IMR-90 (cell line): ENCODE results near the gene SLC4A2. TPM values are rescaled to one million over a fixed set of nuclear protein-coding genes. Genes with fewer than 3 reads are reported as not detected.

Experiments
- ATAC-seq: fragments of 200-7000 bp; cut with Tn5 transposase; 2 replicates; pipeline ENCODE4 v1.9.1; 2020; ENCODE audit warnings: low read depth, mild to moderate bottlenecking, moderate library complexity
- BruUV-seq: library from RNA; stranded (reverse); fragments of 400-500 nt; replicated peaks from 2 replicates; lab custom pipeline; 2021; lab: Mats Ljungman, UMichigan
- CTCF ChIA-PET: fragments of 300-600 bp; formaldehyde crosslinking; extraction: SDS; loops from one replicate; lab custom pipeline; 2021; ENCODE audit warnings: antibody characterized with exemption; lab: Yijun Ruan, JAX
- POLR2A ChIA-PET: fragments of 300-600 bp; sonication (Branson Sonifier 250); formaldehyde crosslinking; loops from one replicate; lab custom pipeline; 2022; ENCODE audit warnings: antibody characterized with exemption; ENCODE audit not compliant: unreplicated experiment; lab: Charles Lee
- DNase-seq: peaks from one replicate; pipeline ENCODE4 v3.0.0; 2013
- H2AFZ ChIP-seq: replicated peaks from 2 replicates; pipeline ENCODE3; 2013; ENCODE audit warnings: low read length, mild to moderate bottlenecking; ENCODE audit not compliant: poor library complexity
- H2AK5ac ChIP-seq: 2 replicates; pipeline ENCODE4 v1.6.1; 2013; ENCODE audit warnings: low read depth, low read length, inconsistent platforms
- H2AK9ac ChIP-seq: replicated peaks from 2 replicates; pipeline ENCODE3; 2013; ENCODE audit warnings: mild to moderate bottlenecking, low read depth, low read length, moderate library complexity; ENCODE audit not compliant: poor library complexity
- H2BK120ac ChIP-seq: 2 replicates; pipeline ENCODE4 v1.6.1; 2013; ENCODE audit warnings: low read depth, low read length, inconsistent platforms
- H2BK15ac ChIP-seq: 3 replicates; pipeline ENCODE4 v1.6.1; 2013; ENCODE audit warnings: low read depth, low read length, inconsistent platforms
- H2BK20ac ChIP-seq: 2 replicates; pipeline ENCODE4 v1.6.1; 2013; ENCODE audit warnings: low read depth, mild to moderate bottlenecking, inconsistent platforms, low read length, moderate library complexity
- H2BK5ac ChIP-seq: 2 replicates; pipeline ENCODE4 v1.6.1; 2013; ENCODE audit warnings: mild to moderate bottlenecking, low read depth, low read length, inconsistent platforms; ENCODE audit not compliant: poor library complexity, severe bottlenecking
- H3K14ac ChIP-seq: replicated peaks from 2 replicates; pipeline ENCODE4 v1.6.1; 2013; ENCODE audit warnings: low read depth, low read length, inconsistent platforms
- H3K18ac ChIP-seq: 2 replicates; pipeline ENCODE4 v1.6.1; 2013; ENCODE audit warnings: low read depth, low read length, control low read depth
- H3K23ac ChIP-seq: 2 replicates; pipeline ENCODE4 v1.6.1; 2013; ENCODE audit warnings: low read depth, low read length, inconsistent platforms
- H3K27ac ChIP-seq: 2 replicates; pipeline ENCODE4 v1.5.1; 2013; ENCODE audit warnings: mild to moderate bottlenecking, control low read depth, low read length; ENCODE audit not compliant: insufficient read depth
- H3K27me3 ChIP-seq: 2 replicates; pipeline ENCODE4 v1.6.1; 2013; ENCODE audit warnings: low read length; ENCODE audit not compliant: control insufficient read depth, insufficient read depth
- H3K36me3 ChIP-seq: 2 replicates; pipeline ENCODE4 v1.6.1; 2013; ENCODE audit warnings: low read length, mixed read lengths; ENCODE audit not compliant: control insufficient read depth, insufficient read depth
- H3K4ac ChIP-seq: 2 replicates; pipeline ENCODE4 v1.6.1; 2013; ENCODE audit warnings: low read depth, low read length, inconsistent platforms
- H3K4me1 ChIP-seq: 2 replicates; pipeline ENCODE4 v1.6.1; 2013; ENCODE audit warnings: low read length, mixed read lengths; ENCODE audit not compliant: control insufficient read depth, insufficient read depth
- H3K4me2 ChIP-seq: 2 replicates; pipeline ENCODE4 v1.6.1; 2013; ENCODE audit warnings: low read depth, mild to moderate bottlenecking, control low read depth, low read length, moderate library complexity
- H3K4me3 ChIP-seq: 2 replicates; pipeline ENCODE4 v1.5.1; 2013; ENCODE audit warnings: low read depth, mild to moderate bottlenecking, control low read depth, low read length, moderate library complexity; ENCODE audit not compliant: insufficient read depth
- H3K56ac ChIP-seq: 2 replicates; pipeline ENCODE4 v1.6.1; 2013; ENCODE audit warnings: low read length, inconsistent platforms; ENCODE audit not compliant: insufficient read depth; ENCODE audit errors: extremely low read depth
- H3K79me1 ChIP-seq, 2 experiments: 2 replicates each; pipeline ENCODE4 v1.6.1; 2013; ENCODE audit warnings: low read length in 2 of 2, inconsistent platforms in 1 of 2, low read depth in 1 of 2
- H3K9ac ChIP-seq: 2 replicates; pipeline ENCODE4 v1.6.1; 2013; ENCODE audit warnings: low read depth, low read length, control low read depth
- H3K9me1 ChIP-seq: 2 replicates; pipeline ENCODE4 v1.6.1; 2013; ENCODE audit warnings: low read length, inconsistent platforms; ENCODE audit not compliant: insufficient read depth
- H3K9me3 ChIP-seq: 2 replicates; pipeline ENCODE4 v1.6.1; 2013; ENCODE audit warnings: low read length; ENCODE audit not compliant: control insufficient read depth, insufficient read depth
- H4K20me1 ChIP-seq: 2 replicates; pipeline ENCODE4 v1.6.1; 2013; ENCODE audit warnings: low read length, inconsistent platforms; ENCODE audit not compliant: insufficient read depth
- H4K5ac ChIP-seq: 2 replicates; pipeline ENCODE4 v1.6.1; 2013; ENCODE audit warnings: mild to moderate bottlenecking, low read depth, low read length, control low read depth
- H4K8ac ChIP-seq, 2 experiments: 2 replicates each; pipeline ENCODE4 v1.6.1; 2013; ENCODE audit warnings: low read depth in 2 of 2, low read length in 2 of 2, control low read depth in 1 of 2, inconsistent platforms in 1 of 2
- H4K91ac ChIP-seq: 2 replicates; pipeline ENCODE4 v1.6.1; 2013; ENCODE audit warnings: low read depth, low read length, inconsistent platforms; ENCODE audit not compliant: insufficient read depth
- BHLHE40 ChIP-seq: fragments of 150-350 bp; IDR thresholded peaks from 2 replicates; pipeline ENCODE4 v1.6.1; 2016; ENCODE audit warnings: mild to moderate bottlenecking, low read depth, low read length
- CEBPB ChIP-seq: IDR thresholded peaks from 2 replicates; pipeline ENCODE4 v1.6.1; 2012; ENCODE audit warnings: low read depth, low read length, improper control_type of control experiment
- CHD1 ChIP-seq: IDR thresholded peaks from 2 replicates; pipeline ENCODE4 v1.6.1; 2012; ENCODE audit warnings: low read depth, low read length, improper control_type of control experiment
- FOS ChIP-seq: fragments of 150-350 bp; IDR thresholded peaks from 2 replicates; pipeline ENCODE4 v1.6.1; 2016; ENCODE audit warnings: low read depth, low read length
- MAFK ChIP-seq: IDR thresholded peaks from 2 replicates; pipeline ENCODE4 v1.6.1; 2012; ENCODE audit warnings: low read depth, low read length, improper control_type of control experiment
- MAZ ChIP-seq: IDR thresholded peaks from 2 replicates; pipeline ENCODE4 v1.6.1; 2012; ENCODE audit warnings: low read depth, mild to moderate bottlenecking, low read length, improper control_type of control experiment, moderate library complexity, borderline replicate concordance
- MXI1 ChIP-seq: IDR thresholded peaks from 2 replicates; pipeline ENCODE4 v1.6.1; 2012; ENCODE audit warnings: low read depth, mild to moderate bottlenecking, low read length, moderate library complexity, borderline replicate concordance
- NFE2L2 ChIP-seq: fragments of 150-350 bp; IDR thresholded peaks from 2 replicates; pipeline ENCODE4 v1.6.1; 2016; ENCODE audit warnings: low read depth, mild to moderate bottlenecking, low read length
- POLR2A ChIP-seq: IDR thresholded peaks from 2 replicates; pipeline ENCODE4 v1.6.1; 2012; ENCODE audit warnings: mild to moderate bottlenecking, low read depth, low read length
- RAD21 ChIP-seq: IDR thresholded peaks from 2 replicates; pipeline ENCODE4 v1.6.1; 2012; ENCODE audit warnings: low read length, improper control_type of control experiment
- RFX5 ChIP-seq: IDR thresholded peaks from 2 replicates; pipeline ENCODE4 v1.8.0; 2012; ENCODE audit warnings: low read depth, mild to moderate bottlenecking, low read length, moderate library complexity
- SMC3 ChIP-seq: fragments of 150-350 bp; IDR thresholded peaks from 2 replicates; pipeline ENCODE4 v1.6.1; 2016; ENCODE audit warnings: low read depth, mild to moderate bottlenecking, antibody characterized with exemption, low read length, moderate library complexity
- USF2 ChIP-seq: fragments of 150-350 bp; IDR thresholded peaks from 2 replicates; pipeline ENCODE4 v1.6.1; 2017; ENCODE audit warnings: mild to moderate bottlenecking, antibody characterized with exemption, low read length, low read depth
- WGBS, 2 experiments: methylation state at CpG; one replicate each; pipeline versions ENCODE4 v1.1.5 to v1.1.7; 2013; ENCODE audit warnings: missing lambda C conversion rate in 2 of 2; ENCODE audit not compliant: insufficient read length in 1 of 2; ENCODE audit errors: extremely low coverage in 2 of 2; 5-methylcytosine and 5-hydroxymethylcytosine counted together
- dilution Hi-C: fragments of 300-500 bp; cut with HindIII; formaldehyde crosslinking; loops from one replicate; pipeline ENCODE4 v1.14.3; 2018; ENCODE audit warnings: low sequenced_read_pairs; ENCODE audit not compliant: unreplicated experiment
- in situ Hi-C: fragments of 300-500 bp; cut with MboI; formaldehyde crosslinking; loops from 3 replicates; pipeline ENCODE4 v1.14.3; 2019; ENCODE audit warnings: low sequenced_read_pairs, inconsistent platforms, mixed read lengths
- intact Hi-C: fragments of 100-400 bp; cut with micrococcal nuclease; formaldehyde crosslinking; loops from 2 replicates; pipeline ENCODE4 v1.10.0; 2022
- polyA plus RNA-seq, 3 experiments: library from polyadenylated mRNA; depleted of rRNA; stranded (reverse); fragments of >200 nt; gene quantifications; 2 replicates each; pipeline ENCODE4 v1.2.3, GENCODE V29; 2012; ENCODE audit warnings: low replicate concordance in 1 of 3
- total RNA-seq: library from RNA; depleted of rRNA; stranded (reverse); fragments of >200 nt; gene quantifications from 2 replicates; pipeline ENCODE4 v1.2.3, GENCODE V29; 2012
- TF ChIP-seq, protein P1 (sequence below): fragments of 150-350 bp; IDR thresholded peaks from 2 replicates; pipeline ENCODE4 v1.6.1; 2016; ENCODE audit warnings: low read depth, mild to moderate bottlenecking, low read length, moderate library complexity, borderline replicate concordance

Gene SLC4A2
- total and polyA plus RNA-seq, 2 of the 4 experiments (the other 2 are of a cell fraction) = 29.6 to 91.0 TPM

DNA sequence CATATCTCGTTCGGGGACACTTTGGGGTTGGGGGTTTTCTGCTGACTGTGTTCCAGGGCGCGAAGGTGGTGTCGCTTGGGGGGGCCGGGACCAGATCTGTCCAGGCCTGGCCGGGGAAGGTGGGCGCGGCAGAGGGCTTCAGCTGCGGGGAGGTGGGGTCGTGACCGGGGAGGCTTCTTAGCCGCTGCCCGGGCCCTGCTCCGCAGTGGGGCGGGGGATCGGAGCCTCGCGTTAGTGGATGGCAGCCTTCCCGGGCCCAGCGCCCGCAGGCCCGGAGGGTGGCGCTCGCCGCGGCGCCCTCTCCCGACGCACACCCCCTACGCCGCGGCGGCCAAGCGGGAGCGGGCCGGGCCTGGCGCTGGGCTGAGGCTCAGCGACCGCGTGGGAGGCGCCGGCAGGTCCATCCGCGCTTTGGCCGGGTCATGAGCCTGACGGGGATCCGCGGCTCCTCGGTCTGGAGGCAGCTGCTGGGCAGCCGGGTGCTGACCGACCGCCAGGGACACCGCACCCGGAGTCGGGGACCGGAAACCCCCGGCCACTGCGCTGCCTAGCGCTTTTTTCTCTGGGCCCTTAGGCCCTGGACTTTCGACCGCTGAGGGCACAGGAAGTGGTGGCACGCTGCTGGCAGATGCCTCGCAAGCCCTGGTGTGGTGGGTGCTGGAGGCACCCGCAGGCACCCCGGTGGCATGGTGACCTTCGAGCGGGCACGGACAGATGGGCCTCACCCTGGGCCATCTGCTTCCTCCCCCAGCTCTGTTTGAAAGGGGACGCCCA, 28.0 kb downstream of the SLC4A2 start:
- Histone ChIP-seq H2BK20ac (no peak overlapping the region), H3K27ac (peak overlapping the region; percentile 63), H3K56ac (peak overlapping the region; percentile 54), H3K4ac (peak overlapping the region; percentile 81), H3K4me1 (peaks cover 25% of the 10 kb centered on the region), H3K4me2 (peak overlapping the region; percentile 54), H2BK5ac (peak overlapping the region; percentile 51), H3K9me1 (peaks cover 8% of the 10 kb centered on the region), H3K18ac (no peak overlapping the region; the same call in 1 of the 2 replicates), H3K79me1 (peaks cover 10 to 50% of the 10 kb centered on the region in 2 experiments; a peak in 3 of 4 replicates), H2AK5ac (peak overlapping the region; percentile 79), H4K20me1 (peaks cover 49% of the 10 kb centered on the region), H3K23ac (peak overlapping the region; percentile 96), H2BK15ac (no peak overlapping the region; the same call in 2 of the 3 replicates), H4K5ac (no peak overlapping the region), H3K4me3 (peak overlapping the region; percentile 86), H3K36me3 (peaks cover 6% of the 10 kb centered on the region; the same call in 1 of the 2 replicates), H2BK120ac (peak overlapping the region; percentile 57), H2AK9ac (peak overlapping the region; percentile 76), H3K9ac (peak overlapping the region; percentile 80), H3K9me3 (no peaks in the 10 kb centered on the region), H4K8ac (peak overlapping the region; percentile 8 to 59; a peak in 2 of 4 replicates), H4K91ac (peak overlapping the region; percentile 70), H2AFZ (peak overlapping the region; percentile 82), H3K27me3 (no peaks in the 10 kb centered on the region), H3K14ac (peak overlapping the region; percentile 89)
- dilution Hi-C loops (no loop called here), in situ Hi-C loops (no loop called here), intact Hi-C loops (loop anchor here (2.0 kb wide), 1 partner anchor 59 kb away; the partner anchor contains the start of gene ABCB8)
- ATAC-seq = peak; percentile 16
- WGBS, 2 experiments = 0% methylated on average over 24 of the region's 70 CpGs; no CpG with 5 or more reads in 1 of the 2 experiments
- POLR2A ChIA-PET = no interaction called here
- peak; percentile 52 for DNase-seq
- BruUV-seq = no TSS peak
- CTCF ChIA-PET = no interaction called here
- TF ChIP-seq, protein P1, sequence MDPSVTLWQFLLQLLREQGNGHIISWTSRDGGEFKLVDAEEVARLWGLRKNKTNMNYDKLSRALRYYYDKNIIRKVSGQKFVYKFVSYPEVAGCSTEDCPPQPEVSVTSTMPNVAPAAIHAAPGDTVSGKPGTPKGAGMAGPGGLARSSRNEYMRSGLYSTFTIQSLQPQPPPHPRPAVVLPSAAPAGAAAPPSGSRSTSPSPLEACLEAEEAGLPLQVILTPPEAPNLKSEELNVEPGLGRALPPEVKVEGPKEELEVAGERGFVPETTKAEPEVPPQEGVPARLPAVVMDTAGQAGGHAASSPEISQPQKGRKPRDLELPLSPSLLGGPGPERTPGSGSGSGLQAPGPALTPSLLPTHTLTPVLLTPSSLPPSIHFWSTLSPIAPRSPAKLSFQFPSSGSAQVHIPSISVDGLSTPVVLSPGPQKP = no peak
- TF ChIP-seq MAZ = peak; percentile 19; the same call in 1 of the 2 replicates
- peak; percentile 68 for TF ChIP-seq MXI1
- no peak; the same call in 1 of the 2 replicates for TF ChIP-seq POLR2A
- peak; percentile 3; the same call in 1 of the 2 replicates for TF ChIP-seq BHLHE40
- no peak for TF ChIP-seq MAFK
- TF ChIP-seq RFX5 = no peak
- TF ChIP-seq CHD1 = no peak
- TF ChIP-seq RAD21 = peak; percentile 33; the same call in 1 of the 2 replicates
- TF ChIP-seq NFE2L2 = no peak
- no peak; the same call in 1 of the 2 replicates for TF ChIP-seq USF2
- peak; percentile 28 for TF ChIP-seq SMC3
- no peak for TF ChIP-seq FOS
- TF ChIP-seq CEBPB = no peak
